ENCODE results near the gene DAAM1. TPM values are rescaled to one million over a fixed set of nuclear protein-coding genes. Genes with fewer than 3 reads are reported as not detected.

Gene DAAM1
- total RNA-seq, 1 donor from 2014 or later: 16.5 TPM

GRCh38 chr14:59238216-59238615 is 49.7 kb downstream of the DAAM1 start:
- Histone ChIP-seq H3K27me3 (ENCODE audit: control insufficient read depth, insufficient read depth, low read length) (no peaks in the 10 kb centered on the region), H3K36me3 (ENCODE audit: control insufficient read depth, insufficient read depth, low read length) (no peaks in the 10 kb centered on the region), H3K4me3 (ENCODE audit: low read depth, low read length) (no peak overlapping the region)
- TF ChIP-seq CTCF (IDR thresholded peaks at IDR 0.05; ENCODE audit: insufficient read depth, low read length, poor library complexity, severe bottlenecking): no peak
- no peak for DNase-seq (ENCODE audit: low read depth)

- Histone ChIP-seq H3K36me3 (ENCODE audit: control insufficient read depth, insufficient read depth, low read length) (no peaks in the 10 kb centered on the region), H3K27me3 (ENCODE audit: control insufficient read depth, insufficient read depth, low read length) (no peaks in the 10 kb centered on the region)
Measured at GRCh38 chr14:59239022-59239421, 50.6 kb downstream of the DAAM1 start.

GRCh38 chr14:59240356-59240755 is 51.9 kb downstream of the DAAM1 start:
- DNase-seq (ENCODE audit: low read depth): no peak
- H3K4me3 ChIP-seq (ENCODE audit: low read depth, low read length): no peak overlapping the region
- no peak for TF ChIP-seq CTCF (IDR thresholded peaks at IDR 0.05; ENCODE audit: insufficient read depth, low read length, poor library complexity, severe bottlenecking)

More at GRCh38 chr14:59239022-59239421, 50.6 kb downstream of the DAAM1 start:
- no peak for TF ChIP-seq CTCF (IDR thresholded peaks at IDR 0.05; ENCODE audit: insufficient read depth, low read length, poor library complexity, severe bottlenecking)
- H3K4me3 ChIP-seq (ENCODE audit: low read depth, low read length): no peak overlapping the region
- DNase-seq (ENCODE audit: low read depth): no peak

GRCh38 chr14:59241121-59241520 is 52.7 kb downstream of the DAAM1 start:
- H3K27me3 ChIP-seq (ENCODE audit: control insufficient read depth, insufficient read depth, low read length): no peaks in the 10 kb centered on the region
- H3K36me3 ChIP-seq (ENCODE audit: control insufficient read depth, insufficient read depth, low read length): no peaks in the 10 kb centered on the region
- TF ChIP-seq CTCF (IDR thresholded peaks at IDR 0.05; ENCODE audit: insufficient read depth, low read length, poor library complexity, severe bottlenecking): no peak
- no peak overlapping the region for H3K4me3 ChIP-seq (ENCODE audit: low read depth, low read length)
- DNase-seq (ENCODE audit: low read depth): no peak

More at GRCh38 chr14:59240356-59240755, 51.9 kb downstream of the DAAM1 start:
- no peaks in the 10 kb centered on the region for H3K36me3 ChIP-seq (ENCODE audit: control insufficient read depth, insufficient read depth, low read length)
- H3K27me3 ChIP-seq (ENCODE audit: control insufficient read depth, insufficient read depth, low read length): no peaks in the 10 kb centered on the region

- TF ChIP-seq CTCF (IDR thresholded peaks at IDR 0.05; ENCODE audit: insufficient read depth, low read length, poor library complexity, severe bottlenecking): no peak
- Histone ChIP-seq H3K27me3 (ENCODE audit: control insufficient read depth, insufficient read depth, low read length) (no peaks in the 10 kb centered on the region), H3K4me3 (ENCODE audit: low read depth, low read length) (no peak overlapping the region), H3K36me3 (ENCODE audit: control insufficient read depth, insufficient read depth, low read length) (no peaks in the 10 kb centered on the region)
- DNase-seq (ENCODE audit: low read depth): no peak
Measured at GRCh38 chr14:59243174-59243573, 54.7 kb downstream of the DAAM1 start.

GRCh38 chr14:59244581-59244980 is 56.1 kb downstream of the DAAM1 start:
- no peak for TF ChIP-seq CTCF (IDR thresholded peaks at IDR 0.05; ENCODE audit: insufficient read depth, low read length, poor library complexity, severe bottlenecking)
- Histone ChIP-seq H3K4me3 (ENCODE audit: low read depth, low read length) (no peak overlapping the region), H3K36me3 (ENCODE audit: control insufficient read depth, insufficient read depth, low read length) (no peaks in the 10 kb centered on the region), H3K27me3 (ENCODE audit: control insufficient read depth, insufficient read depth, low read length) (no peaks in the 10 kb centered on the region)
- DNase-seq (ENCODE audit: low read depth): no peak

Data from kidney epithelial cell (primary cell).